HG03064 (cell line): ENCODE data around the gene CRHR1.
"Not testable (repeated sequence)": the region's sequence is repeated elsewhere in the genome, so short reads cannot be mapped to it uniquely, and the experiment has no call there.

ENCODE experiments used
- ATAC-seq: cut with Tn5 transposase; IDR thresholded peaks from one replicate; pipeline ENCODE4 v1.9.1; 2021; ENCODE audit warnings: low read depth; ENCODE audit not compliant: unreplicated experiment

Gene CRHR1

DNA sequence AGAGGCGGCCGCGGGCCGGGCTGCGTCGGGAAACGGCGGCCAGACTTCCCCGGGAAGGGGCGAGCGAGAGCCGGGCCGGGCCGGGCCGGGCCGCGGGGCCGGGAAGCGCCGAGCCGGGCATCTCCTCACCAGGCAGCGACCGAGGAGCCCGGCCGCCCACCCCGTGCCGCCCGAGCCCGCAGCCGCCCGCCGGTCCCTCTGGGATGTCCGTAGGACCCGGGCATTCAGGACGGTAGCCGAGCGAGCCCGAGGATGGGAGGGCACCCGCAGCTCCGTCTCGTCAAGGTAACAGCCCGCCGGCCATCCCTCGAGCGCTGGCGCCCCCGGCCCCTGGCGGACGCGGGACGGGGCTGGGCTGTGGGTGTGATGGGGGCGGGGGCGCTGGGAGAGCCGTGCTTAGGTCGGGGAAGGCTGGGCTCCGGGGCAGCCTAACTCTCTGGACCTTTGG is at the start of gene CRHR1:
CRHR1 (plus strand) TSS at position 28 of the 448 bp plus-strand sequence; CDS start at position 253, 225 bp downstream.
- ATAC-seq = no peak

DNA sequence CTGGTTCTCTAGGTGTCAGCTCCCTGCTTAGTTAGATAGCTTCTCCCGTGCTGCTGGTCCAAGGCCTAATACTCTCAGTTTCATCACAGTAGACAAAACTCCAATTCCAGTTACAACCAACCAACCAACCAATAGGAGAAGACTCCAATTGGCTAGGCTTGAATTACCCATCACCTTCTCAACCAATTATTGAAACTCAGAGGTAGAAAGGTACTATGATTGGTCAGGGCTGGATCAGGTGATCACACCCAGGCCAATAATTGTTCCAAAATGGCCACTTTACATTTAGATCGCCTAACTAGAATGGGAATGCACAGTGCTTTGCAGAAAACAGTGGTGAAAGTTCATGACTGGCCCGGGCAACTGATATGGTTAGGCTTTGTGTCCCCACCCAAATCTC is 49.5 kb upstream of the CRHR1 start:
- ATAC-seq = no peak

DNA sequence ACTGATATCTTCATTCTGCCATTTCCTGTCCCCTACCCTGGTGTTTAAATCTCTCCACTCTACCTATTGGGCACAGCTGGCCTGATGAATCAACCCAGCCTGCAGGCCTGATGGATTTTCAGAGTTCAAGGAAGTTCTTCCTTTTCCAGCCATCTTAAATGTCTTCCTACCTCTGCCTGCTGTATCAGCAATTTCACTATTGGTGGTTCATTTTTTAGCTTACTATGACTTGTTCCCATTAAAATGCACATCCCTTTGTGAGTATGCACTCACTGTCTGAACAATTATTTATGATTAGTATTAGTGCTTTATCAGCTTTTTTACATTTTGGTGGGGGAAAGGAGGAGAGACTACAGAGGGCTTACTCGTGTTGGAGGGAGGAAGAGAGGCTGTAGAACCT is 48.6 kb upstream of the CRHR1 start:
- ATAC-seq = no peak

DNA sequence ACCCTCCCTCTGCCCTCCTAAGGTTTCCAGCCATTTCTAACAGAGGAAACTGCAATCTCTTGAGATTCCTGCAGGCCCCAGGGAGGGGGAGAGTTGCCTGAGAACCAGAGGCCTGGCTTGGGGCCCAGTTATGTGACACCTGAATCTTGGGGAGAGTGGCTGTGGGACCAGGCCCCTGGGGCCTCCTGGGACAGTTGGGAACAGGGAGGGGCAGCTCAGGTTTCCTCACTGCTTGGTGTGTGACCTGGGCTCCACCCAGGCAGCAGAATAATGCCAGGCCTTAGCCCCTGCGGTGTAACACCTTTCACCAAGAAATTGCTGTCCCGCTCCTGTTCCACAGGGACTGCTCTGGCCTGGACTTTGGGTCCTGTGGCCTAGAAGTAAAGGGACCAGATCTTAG is 44.3 kb upstream of the CRHR1 start:
- ATAC-seq = no peak

DNA sequence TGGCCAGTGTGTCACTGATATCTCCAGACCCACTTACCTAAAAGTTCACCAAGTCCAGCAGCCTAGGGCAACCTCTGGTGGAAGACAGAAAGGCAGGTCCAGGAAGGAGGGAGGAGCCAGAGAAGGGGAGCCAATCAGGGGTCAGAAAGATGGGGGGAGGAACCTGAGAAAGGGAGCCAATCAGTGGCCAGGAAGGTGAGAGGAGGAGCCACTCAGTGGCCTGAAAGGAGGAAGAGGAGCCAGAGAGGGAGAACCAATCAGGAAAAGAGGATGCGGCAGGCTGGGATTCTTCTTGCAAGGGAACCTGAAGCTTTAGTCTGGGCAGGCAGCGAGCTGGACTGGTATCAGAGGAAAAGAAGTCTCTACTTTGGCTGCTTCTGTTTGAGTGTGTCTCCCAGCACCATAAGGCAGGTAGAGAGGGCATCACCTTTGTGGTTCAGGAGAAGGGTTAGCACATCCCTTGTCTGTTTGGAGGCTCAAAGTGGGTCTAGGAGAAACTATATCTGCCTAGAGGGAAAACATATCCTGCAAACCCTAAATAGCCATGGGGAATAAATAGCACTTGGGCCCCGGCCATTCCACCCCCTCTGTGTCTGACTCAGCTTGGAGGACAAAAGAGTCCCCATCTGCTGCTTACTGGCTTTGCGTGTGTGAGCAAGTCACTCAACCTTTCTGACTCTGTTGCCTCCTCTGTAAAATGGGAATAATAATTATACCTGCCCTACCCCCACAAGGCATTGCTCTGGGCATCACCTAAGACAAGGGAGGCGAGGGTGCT is 43.4 kb upstream of the CRHR1 start:
- ATAC-seq = no peak

DNA sequence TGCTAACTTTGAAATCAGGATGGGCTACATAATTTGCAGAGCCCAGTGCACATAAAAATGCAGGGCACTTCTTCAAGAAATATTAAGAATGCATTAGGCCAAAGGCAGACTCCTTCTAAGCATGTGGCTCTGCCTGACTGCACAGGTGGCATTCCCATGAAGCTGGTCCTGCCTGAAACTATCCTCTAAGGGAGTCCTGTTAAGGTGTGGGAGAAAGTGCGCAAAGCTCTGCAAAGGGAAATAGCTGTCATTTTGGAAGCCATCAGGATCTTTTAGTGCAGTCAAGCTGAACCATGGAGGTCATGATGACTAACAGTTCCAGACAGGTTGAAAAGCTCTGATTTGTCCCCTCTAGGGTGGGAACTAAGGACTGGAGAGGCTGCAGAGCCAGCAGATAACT is 41.9 kb upstream of the CRHR1 start:
- ATAC-seq = no peak

DNA sequence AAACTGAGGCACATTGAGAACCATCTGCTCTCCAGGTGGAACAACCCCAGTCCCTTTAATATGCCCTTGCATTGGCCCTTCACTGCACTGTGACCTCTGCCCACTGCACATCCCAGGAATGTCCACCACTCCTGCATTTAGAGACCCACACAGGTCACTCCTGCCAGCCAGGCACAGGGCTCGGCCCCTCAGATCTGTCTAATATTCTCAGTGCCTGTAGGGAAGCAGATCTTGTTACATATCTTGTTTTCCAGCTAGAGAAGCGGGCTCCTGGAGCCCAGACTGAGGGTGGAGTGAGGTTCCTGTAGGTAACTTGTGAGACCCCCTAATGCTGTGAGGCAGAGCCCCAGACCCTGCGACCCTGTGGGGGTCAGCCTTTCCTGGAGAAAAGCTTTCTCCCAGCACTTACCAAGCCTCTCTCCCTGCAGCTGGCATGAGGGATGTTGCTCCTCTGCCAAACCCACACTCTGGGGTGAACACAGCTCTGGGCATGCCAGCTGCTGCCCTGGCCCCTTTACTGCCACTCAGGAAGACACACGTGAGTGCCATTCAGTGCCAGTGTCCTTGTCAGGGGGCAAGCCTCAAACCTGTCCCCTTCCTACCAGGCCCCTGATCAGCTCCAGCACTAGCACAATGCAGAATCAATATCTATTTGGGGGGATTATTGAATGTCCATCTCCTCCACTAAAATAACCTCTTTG is 40.3 kb upstream of the CRHR1 start:
- no peak for ATAC-seq

DNA sequence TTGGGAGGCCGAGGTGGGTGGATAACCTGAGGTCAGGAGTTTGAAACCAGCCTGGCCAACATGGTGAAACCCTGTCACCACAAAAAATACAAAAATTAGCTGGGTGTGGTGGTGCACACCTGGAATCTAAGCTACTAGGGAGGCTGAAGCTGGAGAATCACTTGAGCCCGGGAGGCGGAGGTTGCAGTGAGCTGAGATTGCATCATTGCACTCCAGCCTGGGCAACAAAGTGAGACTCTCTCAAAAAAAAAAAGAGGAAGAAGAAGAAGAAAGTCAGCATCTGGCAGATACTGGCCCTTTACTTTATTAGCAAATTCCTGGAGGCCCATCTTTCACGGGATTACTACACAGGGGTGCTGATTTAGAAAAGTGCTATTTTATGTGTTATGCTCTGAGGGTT is 39.3 kb upstream of the CRHR1 start:
- ATAC-seq = not testable (repeated sequence)

DNA sequence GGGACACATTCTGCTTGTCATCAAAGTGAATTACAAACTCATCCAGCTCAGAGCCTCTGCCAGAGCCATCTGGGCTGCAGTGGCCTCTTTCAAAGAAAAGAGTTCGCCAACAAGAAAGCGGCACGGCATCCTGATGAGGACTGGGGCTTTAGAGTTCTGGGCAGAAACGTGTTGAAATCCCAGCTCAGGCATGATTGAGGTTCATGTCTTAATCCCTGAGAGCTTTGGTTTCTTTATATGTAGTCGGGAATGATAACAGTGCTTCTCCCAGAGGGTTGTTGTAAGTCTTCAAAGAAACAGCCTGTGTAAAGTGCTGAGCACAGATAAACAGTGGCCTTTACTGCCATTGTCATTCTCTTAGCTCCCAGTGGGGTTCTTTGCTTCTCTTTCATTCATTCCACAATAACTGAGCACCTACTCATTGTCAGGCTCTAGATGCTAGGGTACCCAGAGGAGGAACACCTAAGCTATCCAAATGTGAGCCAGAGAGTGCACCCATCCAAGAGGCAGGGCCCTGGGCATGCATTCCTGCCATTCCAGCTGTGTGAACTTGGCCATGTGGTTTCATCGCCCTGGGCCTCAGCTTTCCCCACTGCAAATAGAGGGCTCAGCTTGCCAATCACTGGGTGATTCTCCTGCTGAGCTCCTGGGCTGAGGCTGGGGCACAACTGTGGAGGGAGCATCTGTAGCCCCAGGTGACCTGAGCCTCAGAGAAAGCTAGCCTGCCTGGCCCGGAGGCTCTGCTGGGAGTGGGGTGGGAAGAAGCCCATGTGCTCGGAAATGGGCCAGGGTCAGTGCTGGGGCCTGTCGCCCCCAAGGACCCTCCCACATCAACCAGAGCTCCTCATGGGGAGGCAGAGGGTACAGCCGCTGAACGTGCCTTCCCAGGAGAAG is 38.3 kb upstream of the CRHR1 start:
- no peak for ATAC-seq

DNA sequence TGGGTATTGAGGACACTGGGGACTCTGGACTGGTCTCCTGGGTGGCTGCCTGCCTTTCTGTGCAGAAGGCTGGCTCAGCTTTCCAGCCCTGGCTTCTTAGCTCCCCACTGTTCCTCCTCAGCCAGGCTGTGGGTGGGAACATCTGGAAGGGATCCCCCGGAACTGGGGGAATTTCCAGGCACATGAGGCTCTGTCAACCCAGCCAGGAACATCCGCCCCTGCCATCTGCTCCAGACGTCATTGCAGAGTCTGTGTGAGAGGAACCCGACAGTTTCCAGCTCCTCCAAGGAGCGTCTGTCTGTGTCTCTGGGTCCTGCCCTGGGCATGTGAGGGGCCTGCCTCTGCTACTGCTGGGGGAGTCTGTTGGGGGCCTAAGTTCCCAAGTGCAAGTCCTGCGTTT is 36.2 kb upstream of the CRHR1 start:
- ATAC-seq = no peak

DNA sequence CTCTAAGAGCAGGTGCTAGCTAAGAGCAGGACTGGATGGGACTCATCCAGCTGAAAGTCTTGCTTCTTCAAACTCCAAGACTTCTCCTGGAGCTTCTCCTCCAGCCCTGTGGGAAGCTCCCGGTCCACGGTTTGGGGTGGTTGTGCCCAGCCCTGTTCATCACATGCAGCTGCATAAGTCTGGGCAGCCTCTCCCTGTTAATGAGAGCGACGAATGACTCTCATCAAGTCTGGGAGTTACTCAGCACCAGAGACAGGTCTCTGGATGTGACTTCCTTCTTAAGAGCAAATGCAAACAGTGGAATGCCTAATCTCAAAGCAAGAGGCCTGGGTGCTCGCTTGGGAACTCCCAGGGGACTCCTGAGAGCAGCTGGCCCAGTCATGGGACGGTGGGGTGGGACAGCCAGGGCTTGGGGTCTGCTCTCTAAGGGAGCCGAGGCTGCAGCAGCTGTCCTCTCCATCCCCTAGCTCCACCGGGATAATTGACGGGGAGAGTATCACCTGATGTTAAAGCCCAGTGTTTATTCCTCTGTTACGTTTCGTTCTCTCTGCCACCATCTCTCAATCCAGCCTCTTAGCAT is 35.3 kb upstream of the CRHR1 start:
- ATAC-seq = no peak

DNA sequence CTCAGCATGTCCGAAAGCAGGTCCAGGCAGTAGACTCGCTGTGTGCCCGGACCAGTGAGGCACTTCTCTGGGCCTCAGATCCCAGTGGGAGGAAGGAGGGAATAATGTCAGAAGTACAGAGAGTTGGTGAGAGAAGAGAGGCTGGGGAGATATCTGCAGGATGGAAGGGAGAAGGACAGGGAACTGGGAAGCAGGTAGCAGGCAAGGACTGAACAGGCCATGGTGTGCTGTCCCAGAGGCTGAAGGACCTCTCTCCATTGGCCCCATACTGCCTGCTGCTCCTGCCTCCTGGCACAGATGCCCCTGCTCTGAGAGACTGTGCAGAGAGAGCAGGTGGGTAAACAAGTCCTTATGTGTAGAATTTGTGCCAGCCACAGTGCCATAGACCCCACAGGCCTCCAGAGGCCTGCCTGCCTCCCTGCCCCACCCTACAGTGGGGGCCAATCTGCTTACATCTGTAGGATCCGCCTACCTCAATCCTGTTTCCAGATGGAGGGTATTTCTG is 34.2 kb upstream of the CRHR1 start:
- ATAC-seq = no peak

DNA sequence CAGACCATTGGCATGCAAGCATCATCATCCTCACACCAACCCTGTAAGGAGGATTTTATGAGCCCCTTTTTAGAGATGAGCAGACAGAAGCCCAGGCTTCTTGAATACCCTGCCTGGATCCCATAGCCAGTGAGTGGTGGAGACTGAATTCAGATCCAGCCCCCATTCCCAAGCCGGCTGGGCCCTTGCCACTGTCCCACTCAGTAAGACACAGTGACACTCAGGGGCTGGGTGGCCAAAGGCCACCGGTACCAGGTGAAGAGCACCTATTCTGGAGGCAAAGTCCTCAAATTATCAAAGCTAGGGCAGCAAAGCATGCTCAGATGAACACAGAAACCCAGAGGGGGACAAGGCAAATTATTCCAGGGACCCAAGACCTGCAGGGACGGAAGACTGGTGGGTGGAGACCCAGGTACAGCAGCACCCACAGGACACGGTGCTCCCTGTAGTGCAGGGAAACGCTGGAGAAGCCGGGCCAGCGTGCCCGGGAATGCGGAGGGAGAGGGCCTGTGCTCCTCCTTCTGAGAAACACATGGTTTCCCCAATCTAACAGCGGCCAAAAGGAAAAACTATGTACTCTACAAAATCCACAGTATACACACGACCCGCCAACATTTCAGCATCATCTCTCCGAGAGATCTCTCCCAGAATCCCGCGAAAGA is 33.2 kb upstream of the CRHR1 start:
- ATAC-seq = no peak

DNA sequence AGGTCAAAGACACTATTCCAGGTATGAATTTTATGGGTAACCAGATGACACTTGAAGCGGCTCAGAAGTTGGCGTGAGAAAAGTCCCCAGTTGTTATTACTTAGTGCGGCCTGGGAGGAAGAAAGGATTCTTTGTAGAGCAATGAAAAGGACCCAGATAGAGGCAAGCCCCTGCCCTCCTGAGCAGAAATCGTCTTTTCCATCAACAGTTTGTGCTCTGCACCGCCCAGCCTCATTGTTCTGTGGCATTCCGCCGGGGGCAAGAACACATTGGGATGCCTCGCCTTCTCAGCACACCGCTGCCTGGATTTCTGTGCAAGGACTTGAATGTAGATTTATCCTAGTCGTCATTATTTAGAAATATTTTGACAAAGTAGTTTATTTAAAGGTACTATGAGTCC is 32.7 kb upstream of the CRHR1 start:
- ATAC-seq = no peak

DNA sequence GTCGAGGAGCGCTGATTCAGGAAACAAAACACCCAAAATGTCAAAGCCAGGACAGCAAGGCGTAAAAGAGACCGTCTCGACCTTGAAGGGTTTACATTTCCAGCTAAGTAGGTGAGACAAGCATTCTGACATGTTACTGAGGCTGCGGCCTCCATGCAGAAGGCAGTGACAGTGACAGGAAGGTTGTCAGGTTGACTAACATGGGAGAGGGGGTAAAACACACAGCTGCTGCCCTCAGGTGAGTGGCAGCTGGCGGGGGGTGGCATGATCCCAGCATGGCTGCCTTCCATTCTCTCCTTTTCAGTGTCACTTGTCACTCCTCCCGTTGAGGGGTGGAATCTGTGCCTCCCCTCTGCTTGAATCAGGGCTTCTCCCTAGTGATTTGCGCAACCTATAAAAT is 31.9 kb upstream of the CRHR1 start:
- no peak for ATAC-seq

DNA sequence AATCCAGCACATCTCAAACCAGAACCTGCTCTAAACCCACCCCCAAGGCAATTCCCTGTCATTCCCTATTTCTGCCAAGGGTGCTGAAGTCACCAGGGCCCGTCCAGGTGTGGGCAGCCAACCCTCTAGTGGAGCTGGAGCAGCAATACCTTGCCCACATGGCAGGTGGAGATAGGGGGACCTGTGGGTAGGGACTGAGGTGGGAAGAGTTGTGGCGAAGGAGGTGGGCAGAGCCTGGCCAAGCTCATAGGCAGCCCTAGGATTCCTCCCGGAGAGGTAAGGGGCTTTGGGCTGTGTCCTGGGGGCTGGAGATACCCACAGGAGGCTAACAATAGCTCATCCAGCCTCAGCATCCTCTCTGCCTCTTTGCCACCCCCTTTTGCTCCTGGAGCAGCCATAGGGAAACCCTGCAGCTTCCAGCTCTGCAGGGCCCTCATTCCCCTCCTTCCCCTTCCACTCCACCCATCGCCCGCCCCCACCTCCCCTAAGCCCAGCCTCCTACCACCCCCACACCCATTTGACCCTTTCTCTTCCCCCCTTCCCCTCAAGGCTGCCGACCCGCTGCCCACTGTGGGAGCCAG is 30.4 kb upstream of the CRHR1 start:
- ATAC-seq = no peak

DNA sequence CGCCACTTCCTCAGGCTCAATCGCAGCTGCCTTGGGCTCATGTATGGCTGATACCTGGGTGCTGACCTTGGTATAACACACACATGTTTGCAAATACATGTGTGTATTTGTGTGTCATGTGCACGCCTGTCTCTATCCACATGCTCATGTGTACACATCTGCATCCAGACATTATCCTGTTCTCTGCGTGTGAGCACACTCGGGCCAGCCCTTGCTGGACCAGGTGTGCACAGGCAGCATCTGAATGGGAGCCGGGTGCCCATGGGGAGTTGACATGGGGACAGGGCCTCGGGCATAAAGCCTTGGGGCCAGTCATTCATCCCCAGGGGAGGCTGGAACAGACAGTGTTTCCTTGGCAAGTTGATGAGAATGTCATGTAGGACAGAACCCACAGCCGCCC is 29.1 kb upstream of the CRHR1 start:
- no peak for ATAC-seq

DNA sequence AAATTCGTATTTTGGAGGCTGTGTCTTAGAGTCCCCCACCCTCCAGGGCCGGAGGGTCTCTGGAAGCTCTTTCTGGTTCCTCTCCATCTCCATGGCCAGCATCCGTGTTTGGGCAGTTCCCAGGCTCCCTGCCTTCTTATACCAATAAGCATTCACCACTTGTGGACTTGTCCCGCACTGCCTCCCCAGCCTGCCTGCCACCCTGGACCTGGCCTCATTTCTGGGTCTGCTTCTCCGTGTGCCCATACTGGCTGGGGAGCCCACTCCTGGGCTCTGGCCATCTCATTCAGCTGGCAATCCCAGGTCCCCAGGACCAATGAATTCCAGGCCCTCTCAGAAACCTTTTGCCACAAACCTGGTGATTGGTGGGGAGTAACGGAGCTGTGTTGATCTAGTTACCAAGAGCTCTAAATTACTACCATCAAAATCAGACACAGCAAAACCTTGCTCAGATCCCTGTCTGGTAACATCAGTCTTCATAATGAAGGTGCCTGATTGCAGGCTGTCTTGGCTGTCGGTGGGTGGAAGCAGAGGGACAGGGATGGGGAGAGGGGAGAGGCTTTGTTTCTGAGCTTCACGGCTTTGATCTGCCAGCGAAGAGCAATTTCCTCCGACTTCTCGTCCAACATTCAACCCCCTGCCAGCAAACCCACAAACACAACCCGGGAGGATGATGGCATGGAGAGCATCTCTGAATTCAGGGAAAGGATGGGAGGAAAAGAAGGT is 27.7 kb upstream of the CRHR1 start:
- ATAC-seq = no peak
